ENCODE results near the gene TBC1D1. TPM values are rescaled to one million over a fixed set of nuclear protein-coding genes. Genes with fewer than 3 reads are reported as not detected.

TBC1D1 gene
- total RNA-seq, 4 donors from 2014 or later = 122 to 258 (median 139) TPM

GRCh38 chr4:38004062-38004461, 113.2 kb downstream of the TBC1D1 start:
- no peak for TF ChIP-seq POLR2AphosphoS5 (IDR thresholded peaks at IDR 0.05)
- no peak for TF ChIP-seq CTCF (IDR thresholded peaks at IDR 0.05)
- no peak for TF ChIP-seq EP300 (IDR thresholded peaks at IDR 0.05; ENCODE audit: low read depth)
- no peak for TF ChIP-seq POLR2A (IDR thresholded peaks at IDR 0.05)
- H3K4me3 ChIP-seq = no peak overlapping the region
- H3K4me1 ChIP-seq = peaks cover 9 to 37% (median 29%) of the 10 kb centered on the region in 4 donors
- no peaks in the 10 kb centered on the region for H3K27me3 ChIP-seq
- no peaks in the 10 kb centered on the region for H3K9me3 ChIP-seq
- no peaks in the 10 kb centered on the region for H3K36me3 ChIP-seq
- intact Hi-C loops (cut with DNase I; ENCODE audit: low total_unique reads) = no loop called here
- in situ Hi-C loops (cut with MboI; ENCODE audit: low pct_ligation_motif_present in 1 of 4, low pct_unique_long_range_greater_than_20kb in 1 of 4, low sequenced_read_pairs in 3 of 4) = loop anchor here in 1 of 4 donors (25.0 kb wide), 1 partner anchor 117 kb away; the partner anchor contains the start of gene TBC1D1
- WGBS, 2 donors (ENCODE audit: low coverage in 1 of 2) = 63 to 72% methylated on average over 1 to 3 of the region's 3 CpGs
- DNase-seq = no peak
- H3K27ac ChIP-seq = peak overlapping the region; percentile 23 to 73 (median 66)

GRCh38 chr4:38004887-38005286, 114.0 kb downstream of the TBC1D1 start:
- peaks cover 9 to 37% (median 22%) of the 10 kb centered on the region in 4 donors for H3K4me1 ChIP-seq
- peak overlapping the region; percentile 30 to 73 (median 66) for H3K27ac ChIP-seq
- WGBS, 2 donors (ENCODE audit: low coverage in 1 of 2) = 60 to 76% methylated on average over 3 to 6 of the region's 6 CpGs
- intact Hi-C loops (cut with DNase I; ENCODE audit: low total_unique reads) = no loop called here
- TF ChIP-seq POLR2A (IDR thresholded peaks at IDR 0.05) (no peak), EP300 (IDR thresholded peaks at IDR 0.05; ENCODE audit: low read depth) (no peak), CTCF (IDR thresholded peaks at IDR 0.05) (no peak), POLR2AphosphoS5 (IDR thresholded peaks at IDR 0.05) (no peak)
- no peaks in the 10 kb centered on the region for H3K27me3 ChIP-seq
- in situ Hi-C loops (cut with MboI; ENCODE audit: low pct_ligation_motif_present in 1 of 4, low pct_unique_long_range_greater_than_20kb in 1 of 4, low sequenced_read_pairs in 3 of 4) = loop anchor here in 1 of 4 donors (25.0 kb wide), 1 partner anchor 118 kb away; the partner anchor contains the start of gene TBC1D1
- DNase-seq = no peak
- H3K36me3 ChIP-seq = no peaks in the 10 kb centered on the region
- no peak overlapping the region for H3K4me3 ChIP-seq
- H3K9me3 ChIP-seq = no peaks in the 10 kb centered on the region

- intact Hi-C loops (cut with DNase I; ENCODE audit: low total_unique reads) (no loop called here), in situ Hi-C loops (cut with MboI; ENCODE audit: low pct_ligation_motif_present in 1 of 4, low pct_unique_long_range_greater_than_20kb in 1 of 4, low sequenced_read_pairs in 3 of 4) (loop anchor here in 1 of 4 donors (25.0 kb wide), 1 partner anchor 118 kb away; the partner anchor contains the start of gene TBC1D1)
- Histone ChIP-seq H3K27ac (peak overlapping the region; percentile 30 to 73 (median 66)), H3K36me3 (no peaks in the 10 kb centered on the region), H3K9me3 (no peaks in the 10 kb centered on the region), H3K4me1 (peaks cover 9 to 43% (median 25%) of the 10 kb centered on the region in 4 donors), H3K4me3 (no peak overlapping the region), H3K27me3 (no peaks in the 10 kb centered on the region)
- TF ChIP-seq POLR2AphosphoS5 (IDR thresholded peaks at IDR 0.05) = no peak
- no peak for TF ChIP-seq EP300 (IDR thresholded peaks at IDR 0.05; ENCODE audit: low read depth)
- no peak for TF ChIP-seq CTCF (IDR thresholded peaks at IDR 0.05)
- no peak for TF ChIP-seq POLR2A (IDR thresholded peaks at IDR 0.05)
- WGBS, 2 donors (ENCODE audit: low coverage in 1 of 2) = 71 to 90% methylated on average over 2 to 3 of the region's 3 CpGs
- DNase-seq = no peak
Observed at GRCh38 chr4:38005637-38006036, 114.8 kb downstream of the TBC1D1 start.

- no peak for TF ChIP-seq POLR2AphosphoS5 (IDR thresholded peaks at IDR 0.05)
- no peak for TF ChIP-seq EP300 (IDR thresholded peaks at IDR 0.05; ENCODE audit: low read depth)
- no peak for TF ChIP-seq CTCF (IDR thresholded peaks at IDR 0.05)
- TF ChIP-seq POLR2A (IDR thresholded peaks at IDR 0.05) = no peak
- Histone ChIP-seq H3K4me1 (peaks cover 9 to 61% (median 27%) of the 10 kb centered on the region in 4 donors), H3K27ac (peak overlapping the region in 2 of 4 donors; percentile 13 to 30), H3K4me3 (no peak overlapping the region), H3K9me3 (no peaks in the 10 kb centered on the region), H3K27me3 (no peaks in the 10 kb centered on the region), H3K36me3 (no peaks in the 10 kb centered on the region)
- intact Hi-C loops (cut with DNase I; ENCODE audit: low total_unique reads) = no loop called here
- in situ Hi-C loops (cut with MboI; ENCODE audit: low pct_ligation_motif_present in 1 of 4, low pct_unique_long_range_greater_than_20kb in 1 of 4, low sequenced_read_pairs in 3 of 4) = loop anchor here in 1 of 4 donors (25.0 kb wide), 1 partner anchor 120 kb away; the partner anchor contains the start of gene TBC1D1
- WGBS, 2 donors (ENCODE audit: low coverage in 1 of 2) = 71 to 81% methylated on average over 2 to 5 of the region's 5 CpGs
- no peak for DNase-seq
Observed at GRCh38 chr4:38007645-38008044, 116.8 kb downstream of the TBC1D1 start.

Data from transverse colon (tissue), 4 donors.